ENCODE results near the gene NIPA2.
A peak's percentile ranks its signal among the peaks of the same experiment; 100 is the strongest.

Gene NIPA2

GRCh38 chr15:22823495-22824128, 14.9 kb upstream of the NIPA2 start:
- in situ Hi-C loops (cut with HindIII; ENCODE audit: low pct_ligation_motif_present, low pct_unique_long_range_greater_than_20kb, low sequenced_read_pairs) = no loop called here
- no peak for DNase-seq

- DNase-seq = no peak
- in situ Hi-C loops (cut with HindIII; ENCODE audit: low pct_ligation_motif_present, low pct_unique_long_range_greater_than_20kb, low sequenced_read_pairs) = no loop called here
Observed at GRCh38 chr15:22827125-22827524, 11.3 kb upstream of the NIPA2 start.

- no peak for DNase-seq
- in situ Hi-C loops (cut with HindIII; ENCODE audit: low pct_ligation_motif_present, low pct_unique_long_range_greater_than_20kb, low sequenced_read_pairs) = no loop called here
Observed at GRCh38 chr15:22831473-22831872, 7.0 kb upstream of the NIPA2 start.

GRCh38 chr15:22839046-22839695, 705 bp downstream of the NIPA2 start:
- in situ Hi-C loops (cut with HindIII; ENCODE audit: low pct_ligation_motif_present, low pct_unique_long_range_greater_than_20kb, low sequenced_read_pairs) = no loop called here
- DNase-seq = peak; percentile 18

GRCh38 chr15:22844421-22845288, 6.2 kb downstream of the NIPA2 start:
- in situ Hi-C loops (cut with HindIII; ENCODE audit: low pct_ligation_motif_present, low pct_unique_long_range_greater_than_20kb, low sequenced_read_pairs) = no loop called here
- DNase-seq = no peak

- DNase-seq = no peak
- in situ Hi-C loops (cut with HindIII; ENCODE audit: low pct_ligation_motif_present, low pct_unique_long_range_greater_than_20kb, low sequenced_read_pairs) = no loop called here
Observed at GRCh38 chr15:22845289-22845900, 6.9 kb downstream of the NIPA2 start.

- DNase-seq = no peak
- in situ Hi-C loops (cut with HindIII; ENCODE audit: low pct_ligation_motif_present, low pct_unique_long_range_greater_than_20kb, low sequenced_read_pairs) = no loop called here
Observed at GRCh38 chr15:22846073-22846472, 7.6 kb downstream of the NIPA2 start.

GRCh38 chr15:22850055-22850454, 11.6 kb downstream of the NIPA2 start:
- in situ Hi-C loops (cut with HindIII; ENCODE audit: low pct_ligation_motif_present, low pct_unique_long_range_greater_than_20kb, low sequenced_read_pairs) = no loop called here
- no peak for DNase-seq

GRCh38 chr15:22851513-22851912, 13.0 kb downstream of the NIPA2 start:
- no peak for DNase-seq
- in situ Hi-C loops (cut with HindIII; ENCODE audit: low pct_ligation_motif_present, low pct_unique_long_range_greater_than_20kb, low sequenced_read_pairs) = no loop called here

- no peak for DNase-seq
Observed at GRCh38 chr15:22855791-22856190, 17.3 kb downstream of the NIPA2 start.

GRCh38 chr15:22856659-22857058, 18.2 kb downstream of the NIPA2 start:
- in situ Hi-C loops (cut with HindIII; ENCODE audit: low pct_ligation_motif_present, low pct_unique_long_range_greater_than_20kb, low sequenced_read_pairs) = no loop called here
- DNase-seq = no peak

More at GRCh38 chr15:22855791-22856190, 17.3 kb downstream of the NIPA2 start:
- in situ Hi-C loops (cut with HindIII; ENCODE audit: low pct_ligation_motif_present, low pct_unique_long_range_greater_than_20kb, low sequenced_read_pairs) = no loop called here

GRCh38 chr15:22861161-22861560, 22.7 kb downstream of the NIPA2 start:
- in situ Hi-C loops (cut with HindIII; ENCODE audit: low pct_ligation_motif_present, low pct_unique_long_range_greater_than_20kb, low sequenced_read_pairs) = no loop called here
- DNase-seq = no peak

- in situ Hi-C loops (cut with HindIII; ENCODE audit: low pct_ligation_motif_present, low pct_unique_long_range_greater_than_20kb, low sequenced_read_pairs) = no loop called here
- DNase-seq = no peak
Observed at GRCh38 chr15:22863356-22863755, 24.9 kb downstream of the NIPA2 start.

- no peak for DNase-seq
- in situ Hi-C loops (cut with HindIII; ENCODE audit: low pct_ligation_motif_present, low pct_unique_long_range_greater_than_20kb, low sequenced_read_pairs) = no loop called here
Observed at GRCh38 chr15:22866079-22866478, 27.6 kb downstream of the NIPA2 start.

GRCh38 chr15:22867886-22868285, 29.4 kb downstream of the NIPA2 start:
- DNase-seq = no peak
- in situ Hi-C loops (cut with HindIII; ENCODE audit: low pct_ligation_motif_present, low pct_unique_long_range_greater_than_20kb, low sequenced_read_pairs) = no loop called here

GRCh38 chr15:22868495-22868894, 30.0 kb downstream of the NIPA2 start:
- no peak for DNase-seq
- in situ Hi-C loops (cut with HindIII; ENCODE audit: low pct_ligation_motif_present, low pct_unique_long_range_greater_than_20kb, low sequenced_read_pairs) = no loop called here

- DNase-seq = no peak
- in situ Hi-C loops (cut with HindIII; ENCODE audit: low pct_ligation_motif_present, low pct_unique_long_range_greater_than_20kb, low sequenced_read_pairs) = no loop called here
Observed at GRCh38 chr15:22868928-22869327, 30.5 kb downstream of the NIPA2 start.

GRCh38 chr15:22869856-22870255, 31.4 kb downstream of the NIPA2 start:
- in situ Hi-C loops (cut with HindIII; ENCODE audit: low pct_ligation_motif_present, low pct_unique_long_range_greater_than_20kb, low sequenced_read_pairs) = no loop called here
- no peak for DNase-seq

- in situ Hi-C loops (cut with HindIII; ENCODE audit: low pct_ligation_motif_present, low pct_unique_long_range_greater_than_20kb, low sequenced_read_pairs) = no loop called here
- no peak for DNase-seq
Observed at GRCh38 chr15:22870865-22871264, 32.4 kb downstream of the NIPA2 start.
